AG20443 (cell line): ENCODE measurements around the gene ERF.

ENCODE experiments used
- DNase-seq: peaks from one replicate; pipeline ENCODE4 v3.0.0; 2012; ENCODE audit warnings: low spot score, mixed read lengths

The ERF gene

GRCh38 chr19:42287017-42287826 lies 32.3 kb upstream of the ERF start:
- DNase-seq: no peak

GRCh38 chr19:42286349-42287016 lies 31.6 kb upstream of the ERF start:
- DNase-seq: no peak

- DNase-seq: no peak
These were observed 31.0 kb upstream of the ERF start for GRCh38 chr19:42285988-42286348.

- DNase-seq: no peak
These were observed 30.6 kb upstream of the ERF start for GRCh38 chr19:42285541-42285941.

GRCh38 chr19:42284591-42285341 lies 29.8 kb upstream of the ERF start:
- DNase-seq: no peak

- DNase-seq: peak; percentile 98
These were observed 29.2 kb upstream of the ERF start for GRCh38 chr19:42284066-42284501.

- peak; percentile 96 for DNase-seq
These were observed 28.5 kb upstream of the ERF start for GRCh38 chr19:42283188-42284065.

GRCh38 chr19:42282819-42283187 lies 27.9 kb upstream of the ERF start:
- no peak for DNase-seq

- no peak for DNase-seq
These were observed 27.2 kb upstream of the ERF start for GRCh38 chr19:42281827-42282762.

- DNase-seq: peak; percentile 34
These were observed 26.4 kb upstream of the ERF start for GRCh38 chr19:42281146-42281826.

GRCh38 chr19:42280815-42281145 lies 25.9 kb upstream of the ERF start:
- peak; percentile 47 for DNase-seq

- DNase-seq: peak; percentile 92
These were observed 25.2 kb upstream of the ERF start for GRCh38 chr19:42279902-42280814.

GRCh38 chr19:42279155-42279901 lies 24.4 kb upstream of the ERF start:
- no peak for DNase-seq

- no peak for DNase-seq
These were observed 23.7 kb upstream of the ERF start for GRCh38 chr19:42278452-42279154.

GRCh38 chr19:42277821-42278451 lies 23.0 kb upstream of the ERF start:
- peak; percentile 53 for DNase-seq

GRCh38 chr19:42276821-42277220 lies 21.9 kb upstream of the ERF start:
- DNase-seq: no peak

- DNase-seq: no peak
These were observed 21.4 kb upstream of the ERF start for GRCh38 chr19:42276284-42276683.
